ENCODE data around the gene MCL1. TPM values are rescaled to one million over a fixed set of nuclear protein-coding genes. Genes with fewer than 3 reads are reported as not detected.
A peak's percentile ranks its signal among the peaks of the same experiment; 100 is the strongest.

The MCL1 gene
- total and polyA plus RNA-seq, 12 donors, result 57.4 to 299 (median 192) TPM

DNA sequence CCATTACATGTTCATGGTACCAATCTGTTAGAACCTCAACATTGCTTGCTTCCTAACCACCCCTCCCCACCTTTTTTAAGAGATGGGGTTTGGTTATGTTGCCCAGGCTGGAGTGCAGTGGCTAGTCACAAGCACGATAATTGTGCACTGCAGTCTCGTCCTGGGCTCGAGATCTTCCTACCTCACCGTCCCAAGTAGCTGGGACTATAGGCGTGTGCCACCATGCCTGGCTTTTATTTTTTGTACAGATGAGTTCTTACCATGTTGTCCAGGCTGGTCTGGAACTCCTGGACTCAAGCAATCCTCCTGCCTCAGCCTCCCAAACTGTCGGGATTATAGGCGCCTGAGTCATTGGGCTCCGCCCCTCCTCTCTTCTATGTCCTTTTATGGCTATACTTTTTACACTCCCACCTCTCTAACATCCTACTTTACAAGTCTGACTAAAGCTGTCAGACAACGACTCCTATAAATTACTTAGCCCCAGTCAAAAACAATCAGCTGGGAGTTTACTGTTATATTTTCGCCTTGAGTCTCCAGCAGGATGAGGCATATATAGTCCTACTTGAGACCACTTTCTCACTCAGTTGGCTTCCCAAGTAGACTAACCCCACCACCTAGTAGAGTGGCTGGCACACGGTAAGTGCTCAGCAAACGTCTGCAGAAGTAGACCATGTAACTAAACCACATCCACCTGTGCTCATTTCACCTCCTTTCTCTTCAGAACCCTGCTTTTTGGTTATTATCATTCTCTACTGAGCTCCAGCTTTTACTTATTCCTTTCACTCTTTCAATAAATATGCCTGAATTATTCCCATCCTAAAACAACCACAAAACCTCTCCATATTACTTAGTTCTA is 36.2 kb upstream of the MCL1 start:
- Histone ChIP-seq H3K27me3 (no peaks in the 10 kb centered on the region), H3K9me3 (replicated peaks in 1 of 3) (no peaks in the 10 kb centered on the region), H3K4me1 (replicated peaks in 1 of 2) (peaks cover 34 to 48% of the 10 kb centered on the region in 2 donors), H3K36me3 (replicated peaks in 1 of 2) (peaks cover 0 to 21% of the 10 kb centered on the region in 2 donors), H3K27ac (peak overlapping the region in 2 of 5 donors; percentile 19 to 53), H3K4me3 (no peak overlapping the region)
- no peak for DNase-seq
- intact Hi-C loops (cut with DNase I), result loop anchor here in 1 of 2 donors (5.0 kb wide), 1 partner anchor 38 kb away; the partner anchor contains the start of gene MCL1
- WGBS, 4 donors, result 91 to 95% (median 92%) methylated on average over 12 of the region's 12 CpGs
- no peak for TF ChIP-seq CTCF (IDR thresholded peaks at IDR 0.05)
- no peak for TF ChIP-seq POLR2A (IDR thresholded peaks at IDR 0.05)

DNA sequence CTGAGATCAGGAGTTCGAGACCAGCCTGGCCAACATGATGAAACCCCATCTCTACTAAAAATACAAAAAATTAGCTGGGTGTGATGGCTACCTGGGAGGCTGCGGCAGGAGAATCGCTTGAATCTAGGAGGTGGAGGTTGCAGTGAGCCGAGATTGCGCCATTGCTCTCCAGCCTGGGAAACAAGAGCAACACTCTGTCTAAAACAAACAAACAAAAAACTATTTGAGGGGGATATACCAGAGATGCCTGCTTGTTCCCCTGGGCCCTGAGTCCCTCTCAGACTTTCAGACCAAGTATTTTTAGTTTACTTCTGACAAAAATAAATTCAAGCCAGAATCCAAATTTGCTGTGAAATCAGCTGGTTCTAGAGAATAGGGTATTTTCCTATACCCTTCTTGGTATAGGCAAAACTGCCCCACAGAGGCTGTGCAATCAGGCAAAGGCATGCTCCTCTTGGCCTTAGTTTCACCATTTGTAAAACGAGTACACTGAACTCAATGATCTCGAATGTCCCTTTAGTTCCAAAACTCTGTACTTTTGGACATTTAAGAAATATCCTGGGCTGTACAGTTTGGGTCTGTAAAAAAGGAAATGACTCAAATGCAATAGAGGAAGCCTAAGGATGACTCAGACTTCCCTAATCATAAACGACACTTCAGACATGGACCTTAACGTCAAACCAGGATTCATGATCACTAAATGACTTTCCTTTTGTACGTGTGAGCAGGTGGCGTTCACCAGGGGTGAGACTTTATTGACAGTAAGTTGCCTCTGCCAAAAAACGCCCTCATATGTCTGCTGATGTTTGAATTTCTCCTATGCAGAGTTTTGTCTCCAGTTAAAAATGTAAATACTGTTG is 33.9 kb upstream of the MCL1 start:
- Histone ChIP-seq H3K27me3 (no peaks in the 10 kb centered on the region), H3K9me3 (replicated peaks in 1 of 3) (no peaks in the 10 kb centered on the region), H3K36me3 (replicated peaks in 1 of 2) (peaks cover 0 to 6% of the 10 kb centered on the region in 2 donors), H3K4me1 (replicated peaks in 1 of 2) (peaks cover 25 to 44% of the 10 kb centered on the region in 2 donors), H3K4me3 (peak overlapping the region in 1 of 4 donors; percentile 1), H3K27ac (peak overlapping the region; percentile 56 to 89 (median 79))
- WGBS, 4 donors, result 42 to 48% (median 45%) methylated on average over 12 of the region's 12 CpGs
- intact Hi-C loops (cut with DNase I), result no loop called here
- DNase-seq, result peak in 3 of 7 donors; percentile 43 to 67 (median 64)
- TF ChIP-seq POLR2A (IDR thresholded peaks at IDR 0.05) (peak in 1 of 2 donors; percentile 19), CTCF (IDR thresholded peaks at IDR 0.05) (no peak)

GRCh38 chr1:150612014-150612345 is 32.6 kb upstream of the MCL1 start:
- Histone ChIP-seq H3K36me3 (replicated peaks in 1 of 2) (peaks cover 0 to under 1% of the 10 kb centered on the region in 2 donors), H3K27ac (peak overlapping the region; percentile 66 to 89 (median 79)), H3K4me3 (no peak overlapping the region), H3K9me3 (replicated peaks in 1 of 3) (no peaks in the 10 kb centered on the region), H3K4me1 (replicated peaks in 1 of 2) (peaks cover 25 to 44% of the 10 kb centered on the region in 2 donors), H3K27me3 (no peaks in the 10 kb centered on the region)
- intact Hi-C loops (cut with DNase I), result no loop called here
- no peak for TF ChIP-seq CTCF (IDR thresholded peaks at IDR 0.05)
- no peak for TF ChIP-seq POLR2A (IDR thresholded peaks at IDR 0.05)
- 93 to 97% (median 95%) methylated on average over 3 of the region's 3 CpGs for WGBS, 4 donors
- DNase-seq, result no peak

GRCh38 chr1:150610576-150610975 is 31.2 kb upstream of the MCL1 start:
- Histone ChIP-seq H3K9me3 (replicated peaks in 1 of 3) (no peaks in the 10 kb centered on the region), H3K27me3 (no peaks in the 10 kb centered on the region), H3K4me3 (no peak overlapping the region), H3K4me1 (replicated peaks in 1 of 2) (peaks cover 25 to 44% of the 10 kb centered on the region in 2 donors), H3K27ac (peak overlapping the region in 3 of 5 donors; percentile 24 to 89 (median 81)), H3K36me3 (replicated peaks in 1 of 2) (no peaks in the 10 kb centered on the region)
- no peak for DNase-seq
- intact Hi-C loops (cut with DNase I), result no loop called here
- 90 to 100% (median 94%) methylated on average over 4 of the region's 4 CpGs for WGBS, 4 donors
- no peak for TF ChIP-seq CTCF (IDR thresholded peaks at IDR 0.05)
- no peak for TF ChIP-seq POLR2A (IDR thresholded peaks at IDR 0.05)
